HG02943 (cell line): ENCODE data around the gene MNT.

Experiments used
- ATAC-seq: cut with Tn5 transposase; IDR thresholded peaks from one replicate; pipeline ENCODE4 v1.9.1; 2021; ENCODE audit warnings: mild to moderate bottlenecking, low read depth, moderate library complexity; ENCODE audit not compliant: unreplicated experiment

The MNT gene

GRCh38 chr17:2397247-2398171, 3.4 kb downstream of the MNT start:
- no peak for ATAC-seq

DNA sequence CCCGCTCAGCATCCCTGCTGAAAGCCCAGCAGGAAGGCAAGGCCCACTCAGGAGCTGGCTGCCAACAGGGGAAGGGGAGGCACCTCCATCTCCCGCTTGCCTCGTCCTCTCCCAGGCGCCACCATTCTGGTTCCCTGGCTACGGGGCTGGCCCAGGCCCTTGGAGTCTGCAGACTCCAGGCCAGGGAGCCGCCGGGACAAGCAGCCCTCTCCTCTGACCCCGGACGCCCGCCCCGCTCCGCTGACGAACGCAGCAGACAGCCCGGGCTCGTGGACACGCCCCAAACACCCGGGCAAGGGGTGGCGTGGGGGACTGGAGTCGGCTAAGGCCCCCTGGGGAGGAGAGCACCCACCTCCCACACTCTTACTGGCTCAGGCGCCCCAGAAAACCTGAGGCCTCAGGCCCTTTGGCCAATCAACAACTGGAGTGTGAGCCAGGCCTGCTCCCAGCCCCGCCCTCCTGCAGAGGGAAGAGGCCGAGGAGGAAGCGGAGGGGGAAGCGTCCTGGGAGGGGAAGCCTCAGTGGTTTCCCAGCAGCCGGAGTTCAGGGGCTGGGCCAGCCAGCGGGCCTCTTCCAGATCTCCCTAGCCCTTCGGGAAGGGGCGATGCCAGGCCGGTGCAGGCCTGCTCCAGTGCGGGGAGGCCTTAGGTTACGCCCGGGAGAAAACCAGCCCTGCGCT, 4.2 kb downstream of the MNT start:
- no peak for ATAC-seq

GRCh38 chr17:2396192-2396567, 4.7 kb downstream of the MNT start:
- ATAC-seq: no peak

- no peak for ATAC-seq
Measured at GRCh38 chr17:2395258-2396181, 5.3 kb downstream of the MNT start.

DNA sequence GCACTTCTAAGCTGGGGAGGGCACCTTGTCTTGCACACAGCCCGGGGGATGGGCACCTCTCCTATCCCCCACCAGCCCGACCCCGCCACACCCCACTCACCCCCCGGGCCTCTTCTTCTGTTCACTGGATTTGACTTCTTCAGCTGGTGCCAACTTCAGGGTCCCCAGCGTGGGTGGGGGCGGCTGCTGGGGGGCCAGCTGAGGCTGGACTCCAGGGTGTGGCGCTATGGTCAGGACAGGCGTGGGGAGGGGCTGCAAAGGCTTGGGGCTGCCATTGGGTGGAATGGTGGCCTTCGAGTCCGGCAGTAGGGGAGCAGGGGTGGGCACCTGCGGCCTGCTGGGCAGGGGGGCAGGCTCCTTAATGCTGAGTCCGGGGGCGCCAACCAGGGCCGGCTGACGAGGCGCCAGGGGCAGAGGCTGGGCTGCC, 6.1 kb downstream of the MNT start:
- ATAC-seq: no peak

DNA sequence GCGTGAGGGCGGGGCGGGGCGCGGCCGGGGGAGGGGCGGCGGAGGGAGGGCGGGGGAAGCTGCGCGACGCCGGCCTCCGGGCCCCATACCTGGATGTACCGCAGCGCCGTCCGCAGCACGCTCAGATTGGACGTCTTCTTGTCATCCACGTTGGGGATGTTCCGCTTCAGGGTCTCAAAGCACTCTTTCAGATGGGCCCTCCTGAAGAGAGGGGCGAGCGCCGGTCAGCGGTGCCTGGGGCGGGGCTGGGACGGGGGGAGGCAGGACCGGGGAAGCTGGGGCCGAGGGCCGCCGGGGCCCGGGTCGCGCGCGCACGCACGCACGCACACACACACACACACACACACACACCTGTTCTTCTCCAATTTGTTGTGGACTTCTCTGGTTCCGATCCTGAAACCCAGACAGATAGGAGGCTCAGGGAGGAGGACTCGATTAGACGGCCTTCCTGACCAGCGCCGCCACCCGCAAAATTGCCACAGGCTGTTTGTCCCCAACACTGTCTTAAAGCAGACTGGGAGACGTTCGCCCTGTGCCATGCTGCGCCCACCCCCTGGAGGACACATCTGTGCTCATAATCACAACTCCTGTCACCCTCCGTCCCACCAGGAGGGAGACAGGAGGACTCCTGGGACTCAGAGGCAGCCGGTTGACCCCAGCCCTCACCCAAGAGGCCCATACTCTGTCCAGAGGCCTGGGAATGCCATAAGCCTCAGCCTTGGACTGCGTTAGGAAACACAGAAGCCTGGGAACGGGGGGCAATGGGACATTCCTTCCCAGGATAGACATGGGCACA, 6.7 kb downstream of the MNT start:
- no peak for ATAC-seq

- ATAC-seq: peak; percentile 31
Measured at GRCh38 chr17:2393174-2393953, 7.5 kb downstream of the MNT start.

- ATAC-seq: peak; percentile 49
Measured at GRCh38 chr17:2392252-2393173, 8.3 kb downstream of the MNT start.

GRCh38 chr17:2391597-2392251, 9.1 kb downstream of the MNT start:
- no peak for ATAC-seq

DNA sequence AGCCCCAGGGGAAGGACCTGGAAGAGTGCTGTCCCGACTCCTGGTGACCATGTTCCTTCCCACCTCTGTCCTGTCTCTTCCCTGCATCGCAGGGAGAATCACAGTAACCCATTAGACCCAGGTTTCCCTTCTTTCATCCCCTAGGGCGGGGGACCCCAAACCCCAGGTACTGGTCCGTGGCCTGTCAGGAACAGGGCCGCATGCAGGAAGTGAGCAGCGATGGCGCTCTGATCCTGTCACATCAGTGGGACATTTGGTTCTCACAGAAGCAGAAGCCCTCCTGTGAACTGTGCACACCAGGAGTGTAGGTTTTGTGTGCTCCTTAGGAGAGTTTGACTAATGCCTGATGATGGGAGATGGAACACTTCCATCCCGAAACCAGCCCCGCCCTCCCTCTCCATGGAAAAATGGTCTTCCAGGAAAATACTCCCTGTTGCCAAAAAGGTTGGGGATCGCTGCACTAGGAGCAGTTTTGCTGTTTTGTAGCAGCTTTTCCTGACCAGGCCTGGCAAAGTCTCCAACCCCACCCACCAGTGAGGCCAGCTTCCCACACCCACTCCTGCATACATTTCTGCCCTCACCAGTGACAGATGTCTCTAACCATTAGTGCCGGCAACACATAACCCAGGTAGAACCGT, 10.5 kb downstream of the MNT start:
- no peak for ATAC-seq

GRCh38 chr17:2388683-2389055, 12.2 kb downstream of the MNT start:
- no peak for ATAC-seq

DNA sequence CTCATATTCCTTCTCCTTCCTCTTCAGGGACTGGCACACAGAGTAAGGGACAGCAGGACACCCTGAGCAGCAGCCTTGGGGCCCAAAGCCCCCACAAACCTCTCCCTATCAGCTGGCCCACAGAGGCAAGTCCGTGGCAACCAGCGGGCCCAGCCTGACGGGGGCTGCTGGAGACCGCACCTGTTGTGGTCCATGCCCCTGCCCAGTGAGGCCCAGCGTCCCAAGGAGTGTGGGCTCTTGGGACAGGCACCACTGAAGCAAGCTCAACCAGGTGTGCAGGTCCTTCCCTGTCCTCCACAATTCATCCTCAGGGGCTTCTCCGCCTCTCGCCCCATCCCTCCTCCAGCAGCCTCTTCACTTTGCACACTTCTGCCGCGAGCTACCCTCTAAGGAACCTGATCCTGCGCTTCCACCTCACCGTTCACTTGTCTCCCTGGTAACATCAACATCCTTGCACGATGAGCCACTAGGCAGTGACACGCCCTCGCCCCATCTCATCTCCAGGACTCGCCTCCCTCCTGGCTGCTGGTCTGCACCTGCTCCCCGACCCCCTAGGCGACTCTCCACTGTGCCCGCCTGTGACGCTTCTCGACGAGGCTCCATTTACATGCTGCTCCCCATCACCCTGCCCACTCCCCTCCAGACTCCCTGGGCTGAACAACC, 12.7 kb downstream of the MNT start:
- no peak for ATAC-seq

DNA sequence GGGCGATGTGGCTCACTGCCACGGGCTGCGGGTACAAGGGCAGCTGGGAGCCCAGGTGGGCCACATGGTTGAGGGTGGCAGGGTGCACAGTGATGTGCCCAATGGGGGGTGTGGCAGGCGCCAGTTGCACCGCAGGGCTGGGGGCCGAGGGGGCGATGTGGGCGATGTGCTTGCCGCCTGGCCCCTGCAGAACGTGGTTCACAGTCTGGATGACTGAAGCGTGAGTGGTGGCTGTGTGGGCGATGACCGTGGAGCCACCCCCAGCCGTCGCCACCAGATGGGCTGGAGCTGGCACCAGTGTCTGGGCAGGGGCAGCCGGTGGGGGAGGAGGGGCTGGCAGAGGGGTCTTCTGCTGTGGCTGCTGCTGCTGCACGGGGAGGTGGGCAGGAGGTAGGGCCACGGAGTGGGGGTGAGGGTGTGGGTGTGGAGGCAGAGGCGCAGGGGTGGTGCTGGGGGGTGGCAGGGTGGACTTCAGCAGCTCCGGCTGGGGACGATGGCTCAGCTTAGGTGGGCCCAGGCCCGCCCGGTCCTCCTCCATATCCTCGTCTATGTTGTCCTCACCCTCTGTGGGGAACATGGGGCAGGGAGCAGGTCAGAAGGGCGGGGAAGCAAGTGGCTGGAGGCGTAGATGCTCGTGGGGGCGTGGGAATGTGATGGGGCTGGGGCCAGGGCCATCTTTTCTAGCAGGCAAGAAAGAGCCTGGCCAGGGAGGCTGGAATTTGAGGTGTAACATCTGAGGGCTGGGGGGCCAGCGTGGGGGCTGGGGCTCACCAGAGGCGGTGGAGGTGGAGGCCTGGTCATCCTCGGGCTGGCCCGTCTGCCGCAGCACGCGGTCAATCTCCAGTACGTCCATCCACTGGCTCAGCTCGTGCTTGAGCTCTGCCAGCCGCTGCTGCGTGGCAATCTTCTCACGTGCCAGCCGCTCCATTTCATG, 13.5 kb downstream of the MNT start:
- ATAC-seq: no peak

DNA sequence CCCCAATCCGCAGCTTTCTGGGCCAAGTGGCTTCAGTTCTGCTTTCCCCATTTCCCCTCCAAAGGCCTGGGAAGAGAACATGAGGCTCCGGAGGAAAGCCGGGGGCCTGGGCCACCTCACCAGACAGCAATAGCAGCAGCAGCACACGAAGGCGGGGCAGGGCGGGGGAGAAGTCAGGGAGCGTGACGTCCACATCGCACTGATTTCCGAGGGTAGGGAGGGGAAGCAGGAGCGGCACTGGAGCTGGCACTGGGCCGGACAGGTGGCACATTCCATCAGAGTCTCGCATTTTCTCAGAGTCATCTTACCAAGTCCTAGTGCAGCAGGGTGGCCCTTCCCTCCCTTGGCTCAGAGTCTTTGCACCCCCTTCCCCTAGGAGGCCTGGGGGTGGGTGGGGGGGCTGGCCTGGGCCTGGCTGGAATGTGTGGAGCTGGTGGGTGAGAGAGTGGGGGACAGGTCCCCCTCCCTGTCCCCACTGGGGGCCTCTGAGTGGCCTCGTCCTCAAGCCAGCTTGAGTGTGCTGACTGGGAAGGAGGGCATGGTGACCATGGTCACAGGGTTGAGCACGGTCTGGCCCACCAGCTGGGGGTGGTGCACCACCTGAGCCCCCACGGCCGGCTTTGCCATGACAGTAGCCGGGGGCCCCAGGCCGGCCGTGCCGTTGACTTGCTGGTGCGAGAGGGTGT, 14.3 kb downstream of the MNT start:
- no peak for ATAC-seq
